GM18858 (cell line): Measurements from ENCODE around the gene TPRKB.
"Not testable (repeated sequence)": the region's sequence is repeated elsewhere in the genome, so short reads cannot be mapped to it uniquely, and the experiment has no call there.

Source experiments
- ATAC-seq: cut with Tn5 transposase; IDR thresholded peaks from one replicate; pipeline ENCODE4 v1.9.1; 2021; ENCODE audit not compliant: unreplicated experiment

Gene TPRKB

DNA sequence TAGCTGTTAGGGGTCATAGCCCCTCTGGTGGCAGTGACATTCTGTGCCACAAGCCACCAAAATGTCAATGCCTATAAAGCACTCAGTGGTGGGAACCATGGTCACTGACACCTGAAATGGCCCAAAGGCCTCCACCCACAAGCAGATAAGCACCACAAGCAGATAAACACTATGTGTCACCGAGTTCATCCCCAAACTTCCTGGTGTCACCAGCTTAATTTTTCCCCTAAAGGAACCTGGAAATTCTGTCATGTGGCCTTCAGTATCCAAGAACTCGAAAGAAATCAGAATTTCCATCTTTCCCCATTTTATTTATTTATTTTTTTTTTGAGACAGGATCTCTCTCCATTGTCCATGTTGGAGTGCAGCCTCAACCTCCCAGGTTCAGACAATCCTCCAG is 3.6 kb upstream of the TPRKB start:
- ATAC-seq = no peak

DNA sequence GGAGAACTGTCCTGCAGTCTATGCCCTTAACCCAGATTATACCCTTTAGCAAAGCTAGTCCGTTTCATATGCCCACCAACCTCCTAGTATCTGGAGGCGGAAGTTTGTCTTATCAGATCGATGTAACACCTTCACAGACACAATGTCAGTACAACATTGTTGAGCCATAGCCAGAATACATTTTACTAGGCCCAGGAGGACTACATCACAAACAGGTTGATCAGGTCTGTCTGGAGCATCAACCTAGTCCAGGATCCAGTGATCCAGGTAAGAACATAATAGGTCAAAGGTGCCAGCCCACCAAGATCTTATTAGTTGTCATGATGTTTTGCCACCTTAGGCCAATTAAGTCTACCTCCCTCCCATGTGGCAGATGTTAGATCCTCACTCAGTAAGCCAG is 2.0 kb upstream of the TPRKB start:
- no peak for ATAC-seq

DNA sequence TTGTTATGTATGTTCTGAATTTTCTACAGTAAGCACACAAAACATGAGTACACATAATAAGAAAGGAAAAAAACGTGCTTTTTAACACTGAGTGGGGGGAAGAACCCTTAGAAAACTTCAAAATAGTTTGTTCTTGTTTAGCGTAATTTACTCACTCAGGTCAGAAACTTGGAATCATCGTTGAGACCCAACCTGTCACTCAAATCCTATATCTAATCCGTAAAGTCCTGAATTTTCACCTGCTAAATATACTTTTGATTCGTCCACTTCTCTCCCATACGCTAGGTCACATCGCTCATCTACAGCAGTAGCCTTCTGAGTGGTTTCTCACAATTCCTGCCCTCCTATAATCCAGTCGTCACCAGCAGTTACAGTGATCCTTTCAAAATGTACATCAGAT is 767 bp downstream of the TPRKB start:
- ATAC-seq = no peak

DNA sequence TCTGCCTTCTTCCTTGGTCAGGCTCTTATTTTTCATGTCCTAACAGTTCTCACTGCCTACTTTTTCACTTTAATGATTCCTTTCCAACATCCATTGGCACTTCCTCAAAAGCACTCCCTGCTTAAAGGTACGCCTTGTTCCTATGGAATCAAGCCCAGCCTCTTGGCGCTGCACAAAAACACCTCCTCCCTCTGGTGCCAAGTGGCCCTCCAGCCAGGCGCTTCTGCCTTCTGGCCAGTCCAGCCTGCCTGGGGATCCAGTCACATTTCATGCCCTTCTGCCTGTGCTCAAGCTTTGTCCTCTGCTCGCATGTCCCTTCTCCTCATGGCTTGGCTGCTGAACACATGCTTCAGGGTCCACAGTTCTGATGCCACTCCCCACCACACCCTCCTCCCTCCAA is 6.3 kb downstream of the TPRKB start:
- no peak for ATAC-seq

DNA sequence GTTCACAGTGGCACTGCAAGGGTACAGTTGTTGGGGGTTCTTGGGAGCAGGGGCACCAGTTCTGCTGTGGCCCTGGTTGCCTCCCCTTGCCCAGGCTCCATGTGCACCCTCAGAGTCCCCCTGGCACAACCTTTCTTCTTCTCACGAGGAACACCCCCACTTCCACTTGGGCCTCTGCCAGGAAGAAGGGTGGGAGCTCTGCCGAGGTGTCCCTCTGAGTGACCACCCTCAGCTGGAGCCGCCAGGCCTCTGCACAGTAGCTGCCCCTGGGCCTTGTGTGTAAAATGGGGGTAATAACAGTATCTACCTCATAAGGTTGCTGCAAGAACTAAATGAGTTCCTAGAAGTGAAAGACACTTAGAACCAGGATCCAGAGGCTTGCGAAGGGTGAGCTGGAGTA is 8.4 kb downstream of the TPRKB start:
- no peak for ATAC-seq

DNA sequence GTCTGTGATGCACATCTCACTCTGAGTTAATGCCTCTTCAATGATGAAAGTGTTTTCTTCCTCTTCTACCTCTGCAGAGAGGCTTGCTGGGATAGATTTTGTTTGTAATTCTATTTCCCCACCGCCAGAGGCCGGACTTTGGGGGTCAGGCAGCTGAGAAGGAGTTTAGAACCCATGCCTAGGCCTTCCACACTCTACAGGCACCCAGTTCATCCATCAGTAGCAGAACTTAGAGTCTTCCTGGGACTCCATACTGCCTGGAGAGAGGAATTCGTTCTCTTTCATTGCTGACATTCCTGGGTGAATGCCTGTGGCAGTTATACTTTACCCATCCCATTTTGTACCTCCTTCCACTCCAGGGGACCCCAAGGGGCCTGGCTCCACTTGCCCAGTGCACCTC is 9.1 kb downstream of the TPRKB start:
- ATAC-seq = no peak

DNA sequence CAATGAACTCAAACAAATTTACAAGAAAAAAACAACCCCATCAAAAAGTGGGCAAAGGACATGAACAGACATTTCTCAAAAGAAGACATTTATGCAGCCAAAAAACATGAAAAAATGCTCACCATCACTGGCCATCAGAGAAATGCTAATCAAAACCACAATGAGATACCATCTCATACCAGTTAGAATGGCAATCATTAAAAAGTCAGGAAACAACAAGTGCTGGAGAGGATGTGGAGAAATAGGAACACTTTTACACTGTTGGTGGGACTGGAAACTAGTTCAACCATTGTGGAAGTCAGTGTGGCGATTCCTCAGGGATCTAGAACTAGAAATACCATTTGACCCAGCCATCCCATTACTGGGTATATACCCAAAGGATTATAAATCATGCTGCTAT is 10.5 kb downstream of the TPRKB start:
- ATAC-seq = not testable (repeated sequence)

DNA sequence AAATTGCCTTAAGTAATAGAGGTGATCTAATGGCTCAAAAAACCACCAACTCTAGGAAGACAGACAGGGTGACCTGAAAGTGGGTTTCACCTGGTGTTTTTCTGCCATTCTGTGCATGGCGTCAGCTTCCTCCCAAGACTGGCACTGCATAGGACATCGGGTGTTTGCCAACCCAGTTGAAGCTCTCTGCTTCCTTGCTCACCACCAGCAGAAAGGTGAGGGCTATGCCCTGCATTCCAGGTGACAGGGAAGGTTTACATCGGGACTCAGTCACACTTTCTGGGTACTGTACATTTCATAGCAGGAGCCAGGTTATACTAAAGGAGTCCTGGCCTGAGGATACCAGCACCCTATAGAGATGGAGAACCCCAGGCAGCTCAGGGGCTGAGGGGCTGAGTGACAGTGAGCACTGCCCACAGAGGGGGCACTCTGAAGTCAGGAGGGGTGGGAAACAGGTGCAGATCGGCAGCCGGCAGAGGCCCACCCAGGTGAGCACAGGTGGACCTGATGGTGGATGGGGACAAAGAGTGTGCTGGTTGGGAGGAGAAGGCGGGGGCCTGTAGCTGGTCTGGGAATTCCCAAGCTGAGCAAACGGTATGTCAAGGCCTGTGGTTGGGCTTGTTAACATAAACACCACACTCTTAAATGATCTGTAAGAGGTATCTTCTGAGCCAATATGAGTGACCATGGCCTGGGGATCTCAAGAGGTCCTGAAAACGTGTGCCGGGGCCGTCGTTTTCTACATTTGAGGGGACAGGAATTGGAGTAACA is 18.1 kb downstream of the TPRKB start:
- no peak for ATAC-seq

DNA sequence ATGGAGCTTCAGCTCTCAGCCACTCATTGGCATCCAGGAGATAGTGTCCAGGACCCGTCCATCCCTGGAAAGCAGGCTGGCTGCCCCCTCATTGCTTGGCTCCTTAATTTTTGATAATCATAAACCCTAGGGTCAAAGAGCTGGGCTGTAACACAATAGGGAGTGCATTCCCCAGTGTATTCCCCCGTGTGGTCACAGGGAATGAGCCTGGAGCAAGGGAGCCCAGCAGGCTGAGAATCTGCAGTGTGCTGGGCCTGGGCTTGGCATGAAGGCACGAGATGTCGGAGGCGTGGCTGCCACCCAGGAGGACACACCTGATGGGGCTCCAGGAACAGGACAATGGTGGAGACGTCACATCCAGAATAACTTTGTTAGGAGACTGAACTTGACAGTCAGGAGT is 18.7 kb downstream of the TPRKB start:
- no peak for ATAC-seq

DNA sequence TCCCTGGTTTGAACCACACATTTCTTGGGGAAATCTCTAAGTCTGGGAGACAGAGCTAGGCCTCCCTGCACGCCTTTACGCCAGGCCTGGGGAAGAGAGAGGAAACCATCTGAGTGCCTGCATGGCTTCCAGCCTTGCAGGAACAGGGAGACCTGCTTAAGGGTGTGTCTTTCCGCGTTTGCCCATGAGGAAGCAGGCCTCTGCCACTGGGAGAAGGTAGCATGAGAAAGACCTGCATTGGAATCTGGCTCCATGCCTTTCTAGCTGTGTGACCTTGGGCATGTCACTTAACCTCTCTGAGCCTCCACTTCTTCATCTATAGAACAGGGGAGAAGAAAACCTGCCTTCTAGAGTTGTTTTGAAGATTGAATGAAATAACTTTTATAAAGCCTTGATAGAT is 19.4 kb downstream of the TPRKB start:
- ATAC-seq = not testable (repeated sequence)

DNA sequence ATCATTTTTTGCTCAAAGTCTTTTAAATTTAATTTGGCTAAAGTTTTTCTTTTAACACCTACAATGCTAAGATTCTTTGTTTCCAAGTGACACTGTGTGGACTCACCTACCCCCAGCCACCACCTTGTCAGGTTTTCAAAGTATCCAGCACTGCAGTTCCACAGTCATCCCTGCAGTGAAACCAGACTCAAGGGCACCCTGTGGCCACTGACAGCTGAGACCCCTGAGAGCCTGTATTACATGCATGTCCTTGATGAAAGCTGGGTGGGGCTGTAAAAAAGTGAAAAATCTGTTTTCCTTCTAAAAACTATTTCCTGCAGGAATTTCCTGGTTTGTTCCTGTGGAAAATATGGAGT is 19.9 kb downstream of the TPRKB start:
- ATAC-seq = no peak

DNA sequence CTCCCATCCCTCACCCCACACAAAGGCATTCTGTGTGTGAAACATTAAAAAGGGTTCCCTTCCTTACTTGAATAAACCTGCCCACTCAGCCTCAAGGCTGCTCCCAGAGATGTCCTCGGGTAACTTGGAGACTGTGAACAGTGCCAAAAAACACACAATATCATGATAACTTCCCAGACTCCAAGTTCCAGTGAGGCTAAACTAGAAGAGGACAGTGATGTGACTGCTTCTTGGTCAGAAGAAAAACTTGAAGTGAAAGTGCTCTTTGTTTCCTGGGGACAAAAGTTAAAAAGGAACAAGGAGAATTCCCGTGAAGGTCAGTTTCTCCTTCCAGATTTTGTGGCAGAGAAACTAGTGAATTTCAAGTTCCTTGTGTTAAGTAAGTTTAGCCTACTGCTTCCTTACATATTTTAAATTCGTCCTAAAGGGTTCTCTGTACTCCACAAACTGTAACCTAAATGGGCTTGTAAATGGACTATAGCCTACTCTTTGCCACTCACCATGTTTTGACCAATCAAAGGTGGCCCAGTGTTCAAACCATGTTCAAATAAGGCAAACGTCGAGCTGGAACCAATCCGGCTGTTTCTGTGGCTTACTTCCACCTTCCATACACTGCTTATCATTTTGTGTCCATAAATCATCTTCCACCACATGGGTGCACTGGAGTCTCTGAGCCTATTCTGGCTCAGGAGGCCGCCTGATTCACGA is 20.4 kb downstream of the TPRKB start:
- ATAC-seq = no peak

DNA sequence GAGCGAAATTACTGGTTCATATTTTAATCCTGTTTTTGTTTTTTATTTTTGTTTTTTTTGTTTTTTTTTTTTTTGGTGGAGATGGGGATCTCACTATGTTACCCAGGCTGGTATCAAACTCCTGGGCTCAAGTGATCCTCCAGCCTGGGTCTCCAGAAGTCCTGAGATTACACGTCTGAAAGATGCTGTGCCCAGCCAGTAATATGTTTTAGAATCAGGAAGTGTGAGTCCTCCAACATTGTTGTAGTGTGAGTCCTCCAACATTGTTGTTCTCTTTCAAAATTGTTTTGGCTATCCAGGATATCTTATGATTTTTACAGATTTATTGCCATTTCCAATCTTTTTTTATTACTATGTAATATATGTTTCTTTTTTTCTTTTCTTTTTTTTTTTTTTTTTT is 23.1 kb downstream of the TPRKB start:
- no peak for ATAC-seq

DNA sequence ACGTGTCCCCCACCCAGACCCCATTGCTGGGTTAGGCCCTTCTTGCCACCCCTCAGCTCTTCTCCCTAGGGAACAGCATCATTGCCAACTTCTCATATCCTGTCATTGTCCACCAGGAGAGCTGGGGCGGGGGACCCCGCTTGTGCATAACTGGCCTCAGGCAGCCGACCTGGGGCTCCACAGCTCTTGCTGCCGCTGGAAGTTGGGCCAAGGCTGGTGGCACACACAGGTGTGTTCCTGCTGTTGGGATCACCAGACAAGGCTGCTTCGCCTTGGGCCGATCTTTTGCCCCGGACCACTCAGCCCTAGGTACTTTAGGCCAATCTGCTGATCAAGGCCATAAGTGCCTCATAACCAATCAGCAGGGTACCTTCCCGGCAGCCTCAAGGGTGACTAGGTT is 28.6 kb downstream of the TPRKB start:
- ATAC-seq = no peak

DNA sequence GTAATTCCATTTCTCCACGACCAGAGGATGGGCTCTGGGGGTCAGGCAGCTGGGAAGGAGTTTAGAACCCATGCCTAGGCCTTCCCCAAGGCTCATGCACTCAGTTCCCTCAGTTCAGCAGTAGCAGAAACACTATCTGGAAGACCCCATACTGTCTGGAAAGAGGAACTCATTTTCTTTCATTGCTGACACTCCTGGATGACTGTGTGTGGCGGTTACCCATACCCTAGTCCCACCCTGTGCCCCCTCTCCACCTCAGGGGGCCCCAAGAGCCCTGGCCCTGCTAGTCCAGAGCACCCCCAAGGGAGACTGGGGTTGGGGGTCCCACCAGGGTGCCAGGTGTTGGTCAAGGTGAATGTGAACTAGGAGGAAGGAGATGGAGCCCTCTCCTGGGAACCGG is 29.5 kb downstream of the TPRKB start:
- ATAC-seq = no peak

DNA sequence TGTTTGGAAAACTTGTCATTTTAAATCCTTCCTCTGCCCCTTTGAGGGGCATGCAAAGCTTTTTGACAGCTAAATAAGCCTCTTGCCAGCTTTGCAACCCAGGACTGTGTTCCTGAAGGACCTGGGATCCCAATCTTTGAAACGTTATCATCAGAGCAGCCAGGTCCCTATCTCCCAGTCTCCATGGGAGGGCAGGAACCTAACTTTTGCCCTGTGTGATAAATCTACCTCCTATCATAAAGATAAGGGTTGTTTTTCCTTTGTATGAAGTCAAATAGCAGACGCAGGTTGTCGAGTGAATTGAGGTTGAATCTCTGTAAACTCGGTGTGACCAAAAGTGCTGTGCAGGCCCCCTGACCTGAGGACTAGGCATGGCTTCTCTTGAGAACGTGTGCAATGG is 30.1 kb downstream of the TPRKB start:
- no peak for ATAC-seq

DNA sequence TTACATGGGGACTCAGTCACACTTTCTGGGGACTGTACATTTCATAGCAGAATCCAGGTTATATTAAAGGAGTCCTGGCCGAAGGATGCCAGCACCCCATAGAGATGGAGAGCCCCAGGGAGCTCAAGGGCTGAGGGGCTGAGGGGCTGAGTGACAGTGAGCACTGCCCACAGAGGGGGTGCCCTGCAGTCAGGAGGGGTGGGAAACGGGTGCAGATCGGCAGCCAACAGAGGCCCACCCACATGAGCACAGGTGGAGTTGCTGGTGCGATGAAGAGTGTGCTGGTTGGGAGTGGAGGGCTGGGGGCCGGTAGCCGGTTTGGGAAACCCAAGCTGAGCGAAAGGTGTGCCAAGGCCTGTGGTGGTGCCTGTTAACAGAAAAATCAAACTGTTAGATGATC is 32.1 kb downstream of the TPRKB start:
- no peak for ATAC-seq

DNA sequence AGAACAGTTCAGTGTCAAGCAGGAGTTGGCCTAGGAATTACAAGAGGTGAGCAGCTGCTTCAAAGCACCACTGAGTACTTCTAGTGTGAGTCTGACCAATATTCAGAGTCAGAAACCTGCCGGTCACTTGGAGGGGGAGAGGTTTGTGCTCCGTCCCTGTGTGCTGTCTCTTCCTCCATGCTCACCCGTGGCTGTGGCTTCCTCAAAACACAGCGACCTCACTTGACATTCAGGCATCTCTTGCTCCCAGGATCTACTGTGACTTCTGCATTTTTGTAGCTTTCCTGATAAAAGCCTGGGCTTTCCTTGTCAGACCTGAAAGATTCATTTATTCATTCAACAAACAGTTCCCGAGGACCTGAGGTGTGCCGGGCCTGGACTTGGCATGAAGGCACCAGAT is 32.9 kb downstream of the TPRKB start:
- ATAC-seq = no peak

DNA sequence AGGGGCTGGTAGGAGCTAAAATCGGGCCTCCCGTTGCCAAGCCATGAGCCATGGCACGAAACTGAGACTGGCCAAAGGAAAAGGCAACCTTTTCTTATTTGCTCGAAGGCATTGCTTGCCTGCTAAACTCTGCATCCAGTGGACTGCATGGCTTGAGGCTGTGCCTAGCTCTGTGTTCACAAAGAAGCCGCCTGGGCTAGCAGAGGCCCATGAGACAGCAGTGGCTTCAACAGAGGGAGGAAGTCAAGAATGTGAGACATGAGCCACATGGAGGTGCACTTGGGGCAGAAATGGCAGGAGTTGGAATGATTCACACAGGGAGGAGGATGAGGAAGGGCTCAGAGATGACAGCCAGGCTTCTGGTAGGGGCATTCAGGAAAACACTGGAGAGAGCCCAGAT is 33.5 kb downstream of the TPRKB start:
- ATAC-seq = no peak

DNA sequence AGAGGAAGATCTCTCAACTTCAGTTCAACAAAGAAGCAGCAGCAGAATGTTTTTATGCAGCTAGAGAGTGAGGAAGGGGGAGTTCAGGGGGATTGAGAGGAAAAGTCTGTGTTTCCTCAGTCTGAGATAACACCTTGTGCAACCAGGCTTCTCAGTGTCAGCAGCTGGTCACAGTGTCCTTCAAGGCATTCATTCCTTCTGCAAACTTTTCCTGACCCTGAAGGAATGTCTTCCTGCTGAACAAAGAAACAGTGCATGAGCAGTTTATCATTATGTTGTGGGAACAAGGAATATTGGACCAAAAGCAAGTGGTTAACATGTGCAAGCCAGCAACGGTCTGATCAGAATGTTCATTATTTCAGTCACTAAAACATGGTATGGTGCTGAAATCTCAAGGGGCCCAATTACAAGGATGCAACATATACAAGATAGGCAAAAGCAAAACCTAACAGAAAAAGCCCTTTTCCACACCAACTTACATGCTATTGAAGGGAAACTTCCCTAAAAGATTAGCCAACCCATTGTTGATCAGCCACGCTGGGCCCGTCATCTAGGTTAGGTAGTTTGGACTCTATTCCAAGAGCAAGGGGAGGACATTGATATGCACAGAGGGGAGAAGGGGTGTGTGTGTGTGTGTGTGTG is 34.2 kb downstream of the TPRKB start:
- ATAC-seq = not testable (repeated sequence)

DNA sequence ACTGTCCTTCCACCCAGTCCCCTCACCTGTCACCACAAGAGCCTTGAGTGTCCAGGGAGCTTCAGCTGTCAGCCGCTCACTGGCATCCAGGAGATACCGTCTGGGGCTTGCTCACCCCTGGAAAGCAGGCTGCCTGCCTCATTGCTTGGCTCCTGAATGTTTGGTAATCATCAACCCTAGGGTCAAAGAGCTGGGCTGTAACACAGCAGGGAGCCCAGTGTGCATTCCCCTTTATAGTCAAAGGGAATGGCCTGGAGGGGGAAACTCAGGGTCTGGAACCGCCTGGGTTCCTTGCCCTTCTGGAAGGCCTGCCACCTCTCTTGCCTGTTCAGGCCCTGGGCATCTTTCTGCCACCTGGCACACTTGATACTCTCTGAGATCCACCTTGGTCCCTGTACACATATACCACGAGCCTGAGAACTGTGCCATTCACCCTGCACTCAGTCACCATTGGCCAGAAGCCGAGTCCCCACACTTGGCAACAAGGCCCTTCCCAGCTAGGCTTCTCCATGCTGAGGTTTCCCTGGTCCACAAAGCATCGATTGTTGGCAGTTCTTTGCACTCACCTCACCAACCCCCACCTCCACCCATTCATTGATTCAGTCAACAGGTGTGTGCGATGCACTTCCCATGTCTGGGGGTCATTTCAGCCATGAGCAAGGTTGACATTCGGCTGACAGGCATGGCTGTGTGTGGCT is 35.0 kb downstream of the TPRKB start:
- no peak for ATAC-seq

DNA sequence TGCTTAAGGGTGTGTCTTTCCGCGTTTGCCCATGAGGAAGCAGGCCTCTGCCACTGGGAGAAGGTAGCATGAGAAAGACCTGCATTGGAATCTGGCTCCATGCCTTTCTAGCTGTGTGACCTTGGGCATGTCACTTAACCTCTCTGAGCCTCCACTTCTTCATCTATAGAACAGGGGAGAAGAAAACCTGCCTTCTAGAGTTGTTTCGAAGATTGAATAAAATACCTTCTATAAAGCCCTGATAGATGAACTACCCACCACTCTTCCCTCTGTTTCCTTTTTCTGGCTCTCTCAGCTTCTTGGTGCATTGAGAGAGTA is 35.7 kb downstream of the TPRKB start:
- ATAC-seq = not testable (repeated sequence)
